ENCODE results near the gene KIF18B. TPM values are rescaled to one million over a fixed set of nuclear protein-coding genes. Genes with fewer than 3 reads are reported as not detected.

KIF18B gene
- total and polyA plus RNA-seq, 2 of the 13 experiments (the other 11 are each of a cell fraction or from before 2014, with no cell fraction given) = 15.2 to 15.3 TPM

GRCh38 chr17:44902135-44902760 is 45.3 kb downstream of the KIF18B start:
- H3K9ac ChIP-seq (ENCODE audit: insufficient read depth, low read depth, low read length) = no peak overlapping the region
- H3K4me1 ChIP-seq (ENCODE audit: insufficient read depth, low read length) = peaks cover 52% of the 10 kb centered on the region
- H3K36me3 ChIP-seq (replicated peaks in 1 of 2; ENCODE audit: control insufficient read depth in 1 of 2, insufficient read depth in 2 of 2, low read length in 2 of 2) = no peaks in the 10 kb centered on the region
- no peak overlapping the region for H3K4me3 ChIP-seq (replicated peaks in 1 of 3; ENCODE audit: insufficient read depth in 1 of 3, low read depth in 2 of 3, low read length in 3 of 3)
- H3K4me2 ChIP-seq (ENCODE audit: low read depth, low read length) = no peak overlapping the region
- no peak overlapping the region for H3K27ac ChIP-seq (ENCODE audit: extremely low read length, insufficient read depth, low read length)
- ChIA-PET CTCF (ENCODE audit: low intra/inter-chr PET ratio, low total read pairs) (no interaction called here), POLR2A (interaction anchor here (1.2 kb wide), 1 partner anchor 9 kb away, joined by 3 read pairs; no protein-coding TSS in a partner anchor)
- intact Hi-C loops (cut with micrococcal nuclease; ENCODE audit: unreplicated experiment) = loop anchor here (10.0 kb wide), 1 partner anchor 193 kb away; no protein-coding TSS in a partner anchor
- ATAC-seq (no peak), DNase-seq (ENCODE audit: low spot score) (no peak), FAIRE-seq (no peak)
- no peak overlapping the region for H2AFZ ChIP-seq (ENCODE audit: low read length)
- H4K20me1 ChIP-seq (ENCODE audit: insufficient read depth, low read length) = no peaks in the 10 kb centered on the region; the same call in 1 of the 2 replicates
- H3K79me2 ChIP-seq (ENCODE audit: insufficient read depth, low read length) = peaks cover 18% of the 10 kb centered on the region
- no TSS peak for BruUV-seq (replicated peaks)
- 60% methylated on average over 11 of the region's 17 CpGs for WGBS (ENCODE audit: low lambda C conversion rate)
- H3K27me3 ChIP-seq (ENCODE audit: control insufficient read depth in 1 of 2, insufficient read depth in 2 of 2, low read length in 2 of 2) = peaks cover 3 to 7% of the 10 kb centered on the region in 2 experiments; a peak in 2 of 5 replicates
- H3K9me3 ChIP-seq (ENCODE audit: low read length) = no peaks in the 10 kb centered on the region
- in situ Hi-C loops (cut with HindIII; ENCODE audit: extremely low pct_ligation_motif_present, low pct_unique_long_range_greater_than_20kb) = no loop called here
- no peak for TF ChIP-seq RBAK (CRISPR knock-in tag; IDR thresholded peaks at IDR 0.05)
- TF ChIP-seq TRAFD1 (CRISPR knock-in tag; IDR thresholded peaks at IDR 0.05; ENCODE audit: borderline replicate concordance) = no peak
- TF ChIP-seq ZHX2 (IDR thresholded peaks at IDR 0.05; ENCODE audit: low read depth) = no peak
- TF ChIP-seq ZHX2 (CRISPR knock-in tag; IDR thresholded peaks at IDR 0.05; ENCODE audit: borderline replicate concordance) = no peak
- TF ChIP-seq ZNF644 (CRISPR knock-in tag; IDR thresholded peaks at IDR 0.05; ENCODE audit: low read depth) = no peak
- TF ChIP-seq SPEN (CRISPR knock-in tag; IDR thresholded peaks at IDR 0.05; ENCODE audit: low read depth) = no peak
- TF ChIP-seq ZBTB25 (CRISPR knock-in tag; IDR thresholded peaks at IDR 0.05) = no peak
- no peak for TF ChIP-seq HBP1 (CRISPR knock-in tag; IDR thresholded peaks at IDR 0.05; ENCODE audit: low read depth)
- no peak for TF ChIP-seq ZNF180 (CRISPR knock-in tag; IDR thresholded peaks at IDR 0.05; ENCODE audit: borderline replicate concordance, low read depth)
- TF ChIP-seq TBX2 (CRISPR knock-in tag; IDR thresholded peaks at IDR 0.05; ENCODE audit: borderline replicate concordance) = no peak
- no peak for TF ChIP-seq NCOA2 (CRISPR knock-in tag; IDR thresholded peaks at IDR 0.05)
